Measurements from ENCODE around the gene MAN1B1.

Gene MAN1B1

GRCh38 chr9:137109250-137110146 lies 22.7 kb downstream of the MAN1B1 start:
- no peak for TF ChIP-seq POU6F1 (CRISPR knock-in tag; IDR thresholded peaks at IDR 0.05; ENCODE audit: borderline replicate concordance, low read depth)
- no peak for TF ChIP-seq CREB5 (CRISPR knock-in tag; IDR thresholded peaks at IDR 0.05; ENCODE audit: low read depth)
- TF ChIP-seq OSR1 (CRISPR knock-in tag; IDR thresholded peaks at IDR 0.05), result no peak
- no peak for TF ChIP-seq PPARA (CRISPR knock-in tag; IDR thresholded peaks at IDR 0.05; ENCODE audit: borderline replicate concordance)
- no peak for TF ChIP-seq ARNTL (CRISPR knock-in tag; IDR thresholded peaks at IDR 0.05; ENCODE audit: borderline replicate concordance, low read depth)
- no peak for TF ChIP-seq ISL1 (CRISPR knock-in tag; IDR thresholded peaks at IDR 0.05)
- TF ChIP-seq SNAI2 (CRISPR knock-in tag; IDR thresholded peaks at IDR 0.05), result no peak
- no peak for TF ChIP-seq ZFP3 (CRISPR knock-in tag; IDR thresholded peaks at IDR 0.05)
- no peak for TF ChIP-seq BACH2 (CRISPR knock-in tag; IDR thresholded peaks at IDR 0.05; ENCODE audit: borderline replicate concordance)
- TF ChIP-seq RARB (CRISPR knock-in tag; IDR thresholded peaks at IDR 0.05), result no peak
- no peak for TF ChIP-seq CSRNP3 (CRISPR knock-in tag; IDR thresholded peaks at IDR 0.05)
- TF ChIP-seq ZNF8 (CRISPR knock-in tag; IDR thresholded peaks at IDR 0.05), result no peak
- TF ChIP-seq ZNF70 (CRISPR knock-in tag; IDR thresholded peaks at IDR 0.05), result no peak
- no peak for TF ChIP-seq CSDC2 (CRISPR knock-in tag; IDR thresholded peaks at IDR 0.05)
- TF ChIP-seq PATZ1 (CRISPR knock-in tag; IDR thresholded peaks at IDR 0.05; ENCODE audit: borderline replicate concordance), result no peak
- no peak for ATAC-seq

GRCh38 chr9:137110147-137110910 lies 23.5 kb downstream of the MAN1B1 start:
- TF ChIP-seq POU6F1 (CRISPR knock-in tag; IDR thresholded peaks at IDR 0.05; ENCODE audit: borderline replicate concordance, low read depth) (no peak), ZFP30 (CRISPR knock-in tag; IDR thresholded peaks at IDR 0.05) (no peak), ISL1 (CRISPR knock-in tag; IDR thresholded peaks at IDR 0.05) (no peak), TCF4 (CRISPR knock-in tag; IDR thresholded peaks at IDR 0.05; ENCODE audit: borderline replicate concordance) (no peak), CSRNP3 (CRISPR knock-in tag; IDR thresholded peaks at IDR 0.05) (no peak), TSHZ2 (CRISPR knock-in tag; IDR thresholded peaks at IDR 0.05) (no peak), RARB (CRISPR knock-in tag; IDR thresholded peaks at IDR 0.05) (no peak), ZNF8 (CRISPR knock-in tag; IDR thresholded peaks at IDR 0.05) (no peak), ZNF70 (CRISPR knock-in tag; IDR thresholded peaks at IDR 0.05) (no peak), TOX (CRISPR knock-in tag; IDR thresholded peaks at IDR 0.05; ENCODE audit: borderline replicate concordance) (no peak), OSR1 (CRISPR knock-in tag; IDR thresholded peaks at IDR 0.05) (no peak), PATZ1 (CRISPR knock-in tag; IDR thresholded peaks at IDR 0.05; ENCODE audit: borderline replicate concordance) (no peak), GLIS3 (CRISPR knock-in tag; IDR thresholded peaks at IDR 0.05) (no peak), ZFP3 (CRISPR knock-in tag; IDR thresholded peaks at IDR 0.05) (no peak), PPARA (CRISPR knock-in tag; IDR thresholded peaks at IDR 0.05; ENCODE audit: borderline replicate concordance) (no peak), ZC3H10 (CRISPR knock-in tag; IDR thresholded peaks at IDR 0.05) (no peak), BACH2 (CRISPR knock-in tag; IDR thresholded peaks at IDR 0.05; ENCODE audit: borderline replicate concordance) (no peak)
- ATAC-seq, result no peak
